ENCODE data around the gene PTGES3.

Gene PTGES3

GRCh38 chr12:56635806-56636674 lies 52.0 kb downstream of the PTGES3 start:
- Histone ChIP-seq H3K27ac (ENCODE audit: insufficient read depth in 1 of 2, low read depth in 1 of 2, low read length in 2 of 2, poor library complexity in 1 of 2, severe bottlenecking in 2 of 2) (peak overlapping the region; percentile 81 to 89), H3K4me3 (ENCODE audit: control insufficient read depth in 1 of 7, extremely low read depth in 1 of 7, insufficient read depth in 4 of 7, low read depth in 2 of 7, low read length in 6 of 7) (peak overlapping the region; percentile 69 to 95 (median 84)), H3K4me1 (ENCODE audit: control extremely low read depth in 1 of 4, control insufficient read depth in 4 of 4, insufficient read depth in 4 of 4, low read length in 3 of 4) (peaks cover 20 to 68% (median 55%) of the 10 kb centered on the region in 4 experiments), H3K27me3 (replicated peaks in 2 of 5; ENCODE audit: control insufficient read depth in 4 of 5, insufficient read depth in 5 of 5, low read length in 4 of 5) (no peaks in the 10 kb centered on the region), H3K36me3 (ENCODE audit: control insufficient read depth in 4 of 4, insufficient read depth in 4 of 4, low read length in 3 of 4) (peaks cover 16 to 35% (median 26%) of the 10 kb centered on the region in 4 experiments), H3K9me3 (ENCODE audit: control extremely low read depth in 1 of 5, control insufficient read depth in 4 of 5, insufficient read depth in 2 of 5, low read depth in 1 of 5, low read length in 4 of 5) (no peaks in the 10 kb centered on the region)
- peak; percentile 90 to 93 (median 92) for DNase-seq
- CTCF ChIA-PET: interaction anchor here (0.6 to 19.7 kb wide), 32 partner anchors 7 to 167 kb away, joined by 3 to 316 read pairs (median 5); partner anchors contain the start of genes ATP5F1B, NACA and SPRYD4
- WGBS (ENCODE audit: insufficient coverage): 0% methylated on average over 17 of the region's 20 CpGs
- POLR2A ChIA-PET: interaction anchor here (0.5 to 1.4 kb wide), 8 partner anchors 9 to 443 kb away, joined by 3 to 10 read pairs (median 4); partner anchors contain the start of genes ATP5F1B and NACA

GRCh38 chr12:56634837-56635791 lies 53.0 kb downstream of the PTGES3 start:
- H3K36me3 ChIP-seq (ENCODE audit: control insufficient read depth in 4 of 4, insufficient read depth in 4 of 4, low read length in 3 of 4): peaks cover 14 to 29% (median 22%) of the 10 kb centered on the region in 4 experiments
- DNase-seq: peak; percentile 55 to 63 (median 58)
- CTCF ChIA-PET: interaction anchor here (0.6 to 19.7 kb wide), 15 partner anchors 10 to 129 kb away, joined by 3 to 316 read pairs (median 7); partner anchors contain the start of gene ATP5F1B
- peak overlapping the region; percentile 69 to 95 (median 84) for H3K4me3 ChIP-seq (ENCODE audit: control insufficient read depth in 1 of 7, extremely low read depth in 1 of 7, insufficient read depth in 4 of 7, low read depth in 2 of 7, low read length in 6 of 7)
- H3K27me3 ChIP-seq (replicated peaks in 2 of 5; ENCODE audit: control insufficient read depth in 4 of 5, insufficient read depth in 5 of 5, low read length in 4 of 5): no peaks in the 10 kb centered on the region
- under 1% methylated on average over 43 of the region's 47 CpGs for WGBS (ENCODE audit: insufficient coverage)
- H3K9me3 ChIP-seq (ENCODE audit: control extremely low read depth in 1 of 5, control insufficient read depth in 4 of 5, insufficient read depth in 2 of 5, low read depth in 1 of 5, low read length in 4 of 5): no peaks in the 10 kb centered on the region
- peaks cover 23 to 76% (median 63%) of the 10 kb centered on the region in 4 experiments for H3K4me1 ChIP-seq (ENCODE audit: control extremely low read depth in 1 of 4, control insufficient read depth in 4 of 4, insufficient read depth in 4 of 4, low read length in 3 of 4)
- peak overlapping the region; percentile 81 to 89 for H3K27ac ChIP-seq (ENCODE audit: insufficient read depth in 1 of 2, low read depth in 1 of 2, low read length in 2 of 2, poor library complexity in 1 of 2, severe bottlenecking in 2 of 2)
- POLR2A ChIA-PET: interaction anchor here (0.6 to 1.5 kb wide), 4 partner anchors 10 to 150 kb away, joined by 3 to 6 read pairs (median 4); partner anchors contain the start of genes ATP5F1B and RBMS2

GRCh38 chr12:56634242-56634836 lies 53.7 kb downstream of the PTGES3 start:
- ChIA-PET POLR2A (interaction anchor here (0.6 to 1.5 kb wide), 3 partner anchors 11 to 113 kb away, joined by 3 to 6 read pairs (median 4); partner anchors contain the start of genes ATP5F1B and RBMS2), CTCF (interaction anchor here (0.6 to 19.7 kb wide), 4 partner anchors 12 to 462 kb away, joined by 3 to 316 read pairs (median 4); no protein-coding TSS in a partner anchor)
- under 1% methylated on average over 22 of the region's 27 CpGs for WGBS (ENCODE audit: insufficient coverage)
- peak in 2 of 3 donors; percentile 39 to 45 for DNase-seq
- H3K4me3 ChIP-seq (ENCODE audit: control insufficient read depth in 1 of 7, extremely low read depth in 1 of 7, insufficient read depth in 4 of 7, low read depth in 2 of 7, low read length in 6 of 7): peak overlapping the region; percentile 69 to 95 (median 84)
- H3K9me3 ChIP-seq (ENCODE audit: control extremely low read depth in 1 of 5, control insufficient read depth in 4 of 5, insufficient read depth in 2 of 5, low read depth in 1 of 5, low read length in 4 of 5): no peaks in the 10 kb centered on the region
- no peaks in the 10 kb centered on the region for H3K27me3 ChIP-seq (replicated peaks in 2 of 5; ENCODE audit: control insufficient read depth in 4 of 5, insufficient read depth in 5 of 5, low read length in 4 of 5)
- H3K27ac ChIP-seq (ENCODE audit: insufficient read depth in 1 of 2, low read depth in 1 of 2, low read length in 2 of 2, poor library complexity in 1 of 2, severe bottlenecking in 2 of 2): peak overlapping the region in 1 of 2 experiments; percentile 89
- peaks cover 23 to 77% (median 63%) of the 10 kb centered on the region in 4 experiments for H3K4me1 ChIP-seq (ENCODE audit: control extremely low read depth in 1 of 4, control insufficient read depth in 4 of 4, insufficient read depth in 4 of 4, low read length in 3 of 4)
- peaks cover 12 to 22% (median 16%) of the 10 kb centered on the region in 4 experiments for H3K36me3 ChIP-seq (ENCODE audit: control insufficient read depth in 4 of 4, insufficient read depth in 4 of 4, low read length in 3 of 4)

GRCh38 chr12:56633468-56634241 lies 54.4 kb downstream of the PTGES3 start:
- 78% methylated on average over 9 of the region's 12 CpGs for WGBS (ENCODE audit: insufficient coverage)
- no peaks in the 10 kb centered on the region for H3K9me3 ChIP-seq (ENCODE audit: control extremely low read depth in 1 of 5, control insufficient read depth in 4 of 5, insufficient read depth in 2 of 5, low read depth in 1 of 5, low read length in 4 of 5)
- ChIA-PET CTCF (interaction anchor here (0.7 to 19.7 kb wide), 5 partner anchors 11 to 461 kb away, joined by 3 to 316 read pairs (median 4); no protein-coding TSS in a partner anchor), POLR2A (interaction anchor here (1.0 to 1.5 kb wide), 2 partner anchors 10 to 12 kb away, joined by 4 to 6 read pairs; partner anchors contain the start of gene ATP5F1B)
- peak overlapping the region; percentile 69 to 95 (median 84) for H3K4me3 ChIP-seq (ENCODE audit: control insufficient read depth in 1 of 7, extremely low read depth in 1 of 7, insufficient read depth in 4 of 7, low read depth in 2 of 7, low read length in 6 of 7)
- DNase-seq: no peak
- peaks cover 7 to 15% (median 10%) of the 10 kb centered on the region in 4 experiments for H3K36me3 ChIP-seq (ENCODE audit: control insufficient read depth in 4 of 4, insufficient read depth in 4 of 4, low read length in 3 of 4)
- H3K27ac ChIP-seq (ENCODE audit: insufficient read depth in 1 of 2, low read depth in 1 of 2, low read length in 2 of 2, poor library complexity in 1 of 2, severe bottlenecking in 2 of 2): peak overlapping the region in 1 of 2 experiments; percentile 89
- peaks cover 23 to 84% (median 66%) of the 10 kb centered on the region in 4 experiments for H3K4me1 ChIP-seq (ENCODE audit: control extremely low read depth in 1 of 4, control insufficient read depth in 4 of 4, insufficient read depth in 4 of 4, low read length in 3 of 4)
- no peaks in the 10 kb centered on the region for H3K27me3 ChIP-seq (replicated peaks in 2 of 5; ENCODE audit: control insufficient read depth in 4 of 5, insufficient read depth in 5 of 5, low read length in 4 of 5)

GRCh38 chr12:56632701-56633467 lies 55.2 kb downstream of the PTGES3 start:
- Histone ChIP-seq H3K27me3 (replicated peaks in 2 of 5; ENCODE audit: control insufficient read depth in 4 of 5, insufficient read depth in 5 of 5, low read length in 4 of 5) (no peaks in the 10 kb centered on the region), H3K36me3 (ENCODE audit: control insufficient read depth in 4 of 4, insufficient read depth in 4 of 4, low read length in 3 of 4) (peaks cover under 1 to 8% (median 2%) of the 10 kb centered on the region in 4 experiments), H3K27ac (ENCODE audit: insufficient read depth in 1 of 2, low read depth in 1 of 2, low read length in 2 of 2, poor library complexity in 1 of 2, severe bottlenecking in 2 of 2) (peak overlapping the region; percentile 25 to 89), H3K4me1 (ENCODE audit: control extremely low read depth in 1 of 4, control insufficient read depth in 4 of 4, insufficient read depth in 4 of 4, low read length in 3 of 4) (peaks cover 31 to 86% (median 73%) of the 10 kb centered on the region in 4 experiments), H3K9me3 (ENCODE audit: control extremely low read depth in 1 of 5, control insufficient read depth in 4 of 5, insufficient read depth in 2 of 5, low read depth in 1 of 5, low read length in 4 of 5) (no peaks in the 10 kb centered on the region), H3K4me3 (ENCODE audit: control insufficient read depth in 1 of 7, extremely low read depth in 1 of 7, insufficient read depth in 4 of 7, low read depth in 2 of 7, low read length in 6 of 7) (peak overlapping the region in 5 of 7 experiments; percentile 11 to 95 (median 63))
- WGBS (ENCODE audit: insufficient coverage): no CpG with 5 or more reads among the region's 4 CpGs
- DNase-seq: no peak
- CTCF ChIA-PET: interaction anchor here (0.9 to 19.7 kb wide), 4 partner anchors 10 to 119 kb away, joined by 3 to 316 read pairs (median 4); no protein-coding TSS in a partner anchor
- POLR2A ChIA-PET: no interaction called here

Measured in common myeloid progenitor, CD34-positive (primary cell).